Natural killer cell (primary cell): Measurements from ENCODE around the gene RDH14. TPM values are rescaled to one million over a fixed set of nuclear protein-coding genes. Genes with fewer than 3 reads are reported as not detected.
A peak's percentile ranks its signal among the peaks of the same experiment; 100 is the strongest.

ENCODE experiments used
- ATAC-seq, 3 donors: fragments of 150-1000 bp in 2 of 3; fragments of 200-7000 bp in 1 of 3; cut with Tn5 transposase; 1 replicate in 1 of 3; 2 replicates in 2 of 3; pipeline ENCODE4 v1.10.0; 2021; ENCODE audit warnings: mild to moderate bottlenecking in 2 of 3, moderate library complexity in 2 of 3
- DNase-seq, 2 donors: peaks; one replicate each; pipeline versions ENCODE4 v3.0.0 to v3.0.0-alpha.2; 2013 to 2021; ENCODE audit warnings: mixed read lengths in 1 of 2
- H3K27ac ChIP-seq: one replicate; pipeline ENCODE4 v1.5.1; 2013; ENCODE audit warnings: mild to moderate bottlenecking, low read length
- H3K27me3 ChIP-seq: one replicate; pipeline ENCODE4 v1.6.1; 2013; ENCODE audit warnings: low read length; ENCODE audit not compliant: control insufficient read depth, insufficient read depth
- H3K36me3 ChIP-seq: one replicate; pipeline ENCODE4 v1.6.1; 2013; ENCODE audit warnings: low read length; ENCODE audit not compliant: control insufficient read depth, insufficient read depth
- H3K4me1 ChIP-seq: one replicate; pipeline ENCODE4 v1.6.1; 2013; ENCODE audit warnings: low read length; ENCODE audit not compliant: control insufficient read depth, insufficient read depth
- H3K4me3 ChIP-seq: one replicate; pipeline ENCODE4 v1.5.1; 2013; ENCODE audit warnings: low read length
- H3K9me3 ChIP-seq: one replicate; pipeline ENCODE4 v1.6.1; 2013; ENCODE audit warnings: low read length; ENCODE audit not compliant: control insufficient read depth, insufficient read depth
- H3K27ac Mint-ChIP-seq, 2 donors: one replicate each; pipeline ENCODE4 v1.8.0; 2022; ENCODE audit warnings: mild to moderate bottlenecking in 2 of 2, mixed read lengths in 2 of 2, moderate library complexity in 1 of 2
- H3K27me3 Mint-ChIP-seq, 2 donors: one replicate each; pipeline ENCODE4 v1.8.0; 2022; ENCODE audit warnings: low read depth in 2 of 2, mixed read lengths in 2 of 2
- H3K36me3 Mint-ChIP-seq: one replicate; pipeline ENCODE4 v1.8.0; 2022; ENCODE audit warnings: mixed read lengths
- H3K4me1 Mint-ChIP-seq, 2 donors: one replicate each; pipeline ENCODE4 v1.8.0; 2022; ENCODE audit warnings: mixed read lengths in 2 of 2
- H3K4me3 Mint-ChIP-seq: one replicate; pipeline ENCODE4 v1.8.0; 2022; ENCODE audit warnings: mild to moderate bottlenecking, moderate library complexity, mixed read lengths
- H3K9me3 Mint-ChIP-seq, 2 donors: one replicate each; pipeline ENCODE4 v1.8.0; 2022; ENCODE audit warnings: mixed read lengths in 2 of 2
- WGBS: methylation state at CpG from one replicate; pipeline ENCODE4 v1.1.7; 2013; ENCODE audit warnings: missing lambda C conversion rate; ENCODE audit not compliant: insufficient coverage; 5-methylcytosine and 5-hydroxymethylcytosine counted together
- intact Hi-C: fragments of 100-400 bp; cut with micrococcal nuclease; formaldehyde crosslinking; loops from one replicate; pipeline ENCODE4 v1.14.2; 2022
- total RNA-seq, 4 donors: library from RNA; stranded (reverse); fragments of 120-200 nt in 1 of 4; gene quantifications; one replicate each; pipeline versions ENCODE4 v1.2.3 to v1.2.4, GENCODE V29; 2013 to 2022
- TF ChIP-seq, protein P1 (sequence below): fragments of 200-600 bp; IDR thresholded peaks from one replicate; pipeline ENCODE4 v1.8.0; 2022; ENCODE audit warnings: antibody characterized with exemption

The RDH14 gene
- total RNA-seq, 3 donors from 2014 or later (not counting 1 experiment from before 2014, with no cell fraction given) = 8.7 to 13.5 (median 12.5) TPM

- H3K9me3 ChIP-seq = no peaks in the 10 kb centered on the region
- H3K36me3 ChIP-seq = no peaks in the 10 kb centered on the region
- H3K4me1 ChIP-seq = no peaks in the 10 kb centered on the region
- DNase-seq (no peak), ATAC-seq (no peak)
- no peak overlapping the region for H3K27ac ChIP-seq
- Mint-ChIP-seq H3K9me3 (no peaks in the 10 kb centered on the region), H3K27me3 (peaks cover 13 to 26% of the 10 kb centered on the region in 2 donors), H3K36me3 (no peaks in the 10 kb centered on the region), H3K27ac (no peak overlapping the region), H3K4me3 (no peak overlapping the region), H3K4me1 (no peaks in the 10 kb centered on the region)
- 73% methylated on average over 4 of the region's 4 CpGs for WGBS
- H3K4me3 ChIP-seq = no peak overlapping the region
- intact Hi-C loops = no loop called here
- TF ChIP-seq, protein P1, sequence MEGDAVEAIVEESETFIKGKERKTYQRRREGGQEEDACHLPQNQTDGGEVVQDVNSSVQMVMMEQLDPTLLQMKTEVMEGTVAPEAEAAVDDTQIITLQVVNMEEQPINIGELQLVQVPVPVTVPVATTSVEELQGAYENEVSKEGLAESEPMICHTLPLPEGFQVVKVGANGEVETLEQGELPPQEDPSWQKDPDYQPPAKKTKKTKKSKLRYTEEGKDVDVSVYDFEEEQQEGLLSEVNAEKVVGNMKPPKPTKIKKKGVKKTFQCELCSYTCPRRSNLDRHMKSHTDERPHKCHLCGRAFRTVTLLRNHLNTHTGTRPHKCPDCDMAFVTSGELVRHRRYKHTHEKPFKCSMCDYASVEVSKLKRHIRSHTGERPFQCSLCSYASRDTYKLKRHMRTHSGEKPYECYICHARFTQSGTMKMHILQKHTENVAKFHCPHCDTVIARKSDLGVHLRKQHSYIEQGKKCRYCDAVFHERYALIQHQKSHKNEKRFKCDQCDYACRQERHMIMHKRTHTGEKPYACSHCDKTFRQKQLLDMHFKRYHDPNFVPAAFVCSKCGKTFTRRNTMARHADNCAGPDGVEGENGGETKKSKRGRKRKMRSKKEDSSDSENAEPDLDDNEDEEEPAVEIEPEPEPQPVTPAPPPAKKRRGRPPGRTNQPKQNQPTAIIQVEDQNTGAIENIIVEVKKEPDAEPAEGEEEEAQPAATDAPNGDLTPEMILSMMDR = no peak
- H3K27me3 ChIP-seq = no peaks in the 10 kb centered on the region
Measured at GRCh38 chr2:18514526-18515461, 45.7 kb downstream of the RDH14 start.

DNA sequence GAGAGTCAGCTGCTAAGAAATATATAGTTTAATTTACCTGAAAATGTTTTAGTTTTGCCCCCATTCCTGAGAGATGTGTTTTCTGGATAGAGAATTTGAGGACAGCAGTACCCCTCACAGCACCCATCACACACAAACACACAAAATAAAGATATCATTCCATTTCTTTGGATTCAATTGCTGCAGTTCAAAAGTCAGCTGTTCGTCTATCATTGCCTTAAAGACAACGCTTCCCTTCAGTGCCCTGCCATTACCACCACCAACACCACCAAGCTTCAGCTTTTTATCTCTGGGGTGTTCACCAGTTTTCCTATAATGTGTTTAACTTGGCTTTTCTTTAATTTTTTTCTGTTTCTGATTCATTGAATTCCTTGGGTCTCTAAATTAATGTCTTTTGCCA, 49.7 kb downstream of the RDH14 start:
- ATAC-seq = no peak
- Histone ChIP-seq H3K27ac (no peak overlapping the region), H3K4me1 (no peaks in the 10 kb centered on the region), H3K4me3 (no peak overlapping the region), H3K9me3 (no peaks in the 10 kb centered on the region), H3K27me3 (no peaks in the 10 kb centered on the region), H3K36me3 (no peaks in the 10 kb centered on the region)
- H3K27me3 Mint-ChIP-seq = peaks cover 8 to 20% of the 10 kb centered on the region in 2 donors
- TF ChIP-seq, protein P1 = no peak
- no peak overlapping the region for H3K4me3 Mint-ChIP-seq
- peaks cover 0 to 6% of the 10 kb centered on the region in 2 donors for H3K4me1 Mint-ChIP-seq
- intact Hi-C loops = no loop called here
- no peaks in the 10 kb centered on the region for H3K36me3 Mint-ChIP-seq
- no peak overlapping the region for H3K27ac Mint-ChIP-seq
- no peak for DNase-seq
- no peaks in the 10 kb centered on the region for H3K9me3 Mint-ChIP-seq
- WGBS = 87% methylated on average over 2 of the region's 2 CpGs

DNA sequence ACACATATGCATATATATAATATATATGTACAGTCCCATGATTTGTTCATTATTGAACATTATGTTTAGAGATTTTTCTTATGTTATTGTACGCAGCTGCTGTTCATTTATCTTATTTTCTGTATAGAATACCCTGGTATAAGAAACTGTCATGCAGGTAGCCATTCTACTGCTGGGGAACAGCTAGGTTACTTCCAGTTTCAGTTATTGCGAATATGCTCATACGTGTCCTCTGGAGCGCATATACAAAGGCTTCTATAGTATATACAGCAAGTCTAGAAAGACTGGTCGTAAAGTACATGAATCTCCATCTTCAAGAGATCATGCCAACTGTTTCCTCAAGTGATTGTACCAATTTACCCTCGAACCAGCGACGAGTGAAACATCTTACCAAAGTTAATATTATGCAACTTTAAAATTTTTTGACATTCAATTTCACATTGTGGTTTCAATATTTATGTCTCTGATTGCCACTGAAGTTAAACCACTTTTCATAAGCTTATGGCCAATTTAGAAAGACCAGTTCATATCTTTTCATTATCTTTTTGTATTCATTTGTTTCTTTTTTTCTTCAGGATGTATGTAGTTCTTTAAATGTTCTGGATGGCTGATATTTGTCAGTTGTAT, 53.5 kb downstream of the RDH14 start:
- TF ChIP-seq, protein P1 = no peak
- H3K4me1 Mint-ChIP-seq = peaks cover 0 to 6% of the 10 kb centered on the region in 2 donors
- no peaks in the 10 kb centered on the region for H3K9me3 Mint-ChIP-seq
- no peaks in the 10 kb centered on the region for H3K36me3 Mint-ChIP-seq
- Histone ChIP-seq H3K27ac (no peak overlapping the region), H3K4me3 (no peak overlapping the region), H3K27me3 (no peaks in the 10 kb centered on the region), H3K36me3 (no peaks in the 10 kb centered on the region), H3K4me1 (no peaks in the 10 kb centered on the region), H3K9me3 (no peaks in the 10 kb centered on the region)
- H3K27ac Mint-ChIP-seq = no peak overlapping the region
- 69% methylated on average over 8 of the region's 8 CpGs for WGBS
- ATAC-seq = no peak
- H3K4me3 Mint-ChIP-seq = peak overlapping the region; percentile 4
- H3K27me3 Mint-ChIP-seq = peaks cover 7 to 37% of the 10 kb centered on the region in 2 donors
- DNase-seq = no peak
- intact Hi-C loops = no loop called here
